Large intestine (tissue), 3 donors: ENCODE data around the gene ELP5. TPM values are rescaled to one million over a fixed set of nuclear protein-coding genes. Genes with fewer than 3 reads are reported as not detected.

ENCODE experiments used
- DNase-seq, 2 donors: peaks; one replicate each; pipeline versions ENCODE4 v3.0.0 to v3.0.0-alpha.2; 2013
- H3K27ac ChIP-seq: one replicate; pipeline ENCODE4 v1.5.1; 2013; ENCODE audit warnings: low read length
- H3K27me3 ChIP-seq: 2 replicates; pipeline ENCODE4 v1.6.1; 2013; ENCODE audit warnings: low read length; ENCODE audit not compliant: control insufficient read depth, insufficient read depth
- H3K36me3 ChIP-seq: 2 replicates; pipeline ENCODE4 v1.6.1; 2013; ENCODE audit warnings: low read length; ENCODE audit not compliant: control insufficient read depth, insufficient read depth
- H3K4me1 ChIP-seq: one replicate; pipeline ENCODE4 v1.6.1; 2013; ENCODE audit warnings: low read length; ENCODE audit not compliant: control insufficient read depth, insufficient read depth
- H3K4me3 ChIP-seq: one replicate; pipeline ENCODE4 v1.5.1; 2013; ENCODE audit warnings: low read length
- H3K9me3 ChIP-seq: one replicate; pipeline ENCODE4 v1.6.1; 2013; ENCODE audit warnings: mild to moderate bottlenecking, low read depth, low read length, moderate library complexity; ENCODE audit not compliant: control insufficient read depth
- WGBS: methylation state at CpG from one replicate; pipeline ENCODE4 v1.1.5; 2013; ENCODE audit warnings: low lambda C conversion rate; ENCODE audit not compliant: insufficient coverage; 5-methylcytosine and 5-hydroxymethylcytosine counted together
- polyA plus RNA-seq: library from polyadenylated mRNA; unstranded; fragments of 120-200 nt; gene quantifications from one replicate; pipeline ENCODE4 v1.2.1, GENCODE V29; 2013

Gene ELP5
- polyA plus RNA-seq, 1 donor, result 45.8 TPM

- peaks cover 34% of the 10 kb centered on the region for H3K36me3 ChIP-seq
- no peaks in the 10 kb centered on the region for H3K9me3 ChIP-seq
- H3K4me1 ChIP-seq, result peaks cover 40% of the 10 kb centered on the region
- peak overlapping the region; percentile 98 for H3K4me3 ChIP-seq
- no peaks in the 10 kb centered on the region for H3K27me3 ChIP-seq
- 88% methylated on average over 5 of the region's 6 CpGs for WGBS
- DNase-seq, result no peak
- H3K27ac ChIP-seq, result peak overlapping the region; percentile 66
These were observed 15.2 kb upstream of the ELP5 start for GRCh38 chr17:7236808-7237207.

DNA sequence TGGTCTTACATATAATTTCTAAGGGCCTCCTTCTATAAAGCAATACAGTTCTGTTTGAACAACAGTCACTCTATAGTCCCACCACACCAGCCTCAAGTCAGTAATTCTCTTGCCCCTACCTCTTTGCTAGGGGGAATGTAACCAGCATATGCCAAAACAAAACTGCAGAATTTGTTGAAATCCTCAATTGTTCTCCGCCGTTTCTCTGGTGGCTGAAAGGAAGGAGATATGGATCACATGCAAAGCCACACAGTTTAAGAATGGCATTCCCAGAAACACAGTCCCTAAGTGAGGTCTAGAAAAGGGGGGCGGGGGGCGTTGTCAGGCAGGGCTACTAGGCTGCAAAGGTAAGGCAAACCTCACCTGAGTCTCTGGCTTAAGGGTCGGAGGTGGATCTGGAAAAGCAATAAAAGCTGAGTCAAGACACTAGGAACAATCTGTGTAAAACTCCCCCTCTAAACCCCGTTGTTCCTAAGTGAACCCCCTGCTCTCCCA lies 14.7 kb upstream of the ELP5 start:
- no peaks in the 10 kb centered on the region for H3K9me3 ChIP-seq
- no peaks in the 10 kb centered on the region for H3K27me3 ChIP-seq
- no CpG with 5 or more reads among the region's 6 CpGs for WGBS
- peaks cover 34% of the 10 kb centered on the region for H3K36me3 ChIP-seq
- H3K4me3 ChIP-seq, result peak overlapping the region; percentile 98
- peaks cover 36% of the 10 kb centered on the region for H3K4me1 ChIP-seq
- no peak for DNase-seq
- H3K27ac ChIP-seq, result peak overlapping the region; percentile 66

DNA sequence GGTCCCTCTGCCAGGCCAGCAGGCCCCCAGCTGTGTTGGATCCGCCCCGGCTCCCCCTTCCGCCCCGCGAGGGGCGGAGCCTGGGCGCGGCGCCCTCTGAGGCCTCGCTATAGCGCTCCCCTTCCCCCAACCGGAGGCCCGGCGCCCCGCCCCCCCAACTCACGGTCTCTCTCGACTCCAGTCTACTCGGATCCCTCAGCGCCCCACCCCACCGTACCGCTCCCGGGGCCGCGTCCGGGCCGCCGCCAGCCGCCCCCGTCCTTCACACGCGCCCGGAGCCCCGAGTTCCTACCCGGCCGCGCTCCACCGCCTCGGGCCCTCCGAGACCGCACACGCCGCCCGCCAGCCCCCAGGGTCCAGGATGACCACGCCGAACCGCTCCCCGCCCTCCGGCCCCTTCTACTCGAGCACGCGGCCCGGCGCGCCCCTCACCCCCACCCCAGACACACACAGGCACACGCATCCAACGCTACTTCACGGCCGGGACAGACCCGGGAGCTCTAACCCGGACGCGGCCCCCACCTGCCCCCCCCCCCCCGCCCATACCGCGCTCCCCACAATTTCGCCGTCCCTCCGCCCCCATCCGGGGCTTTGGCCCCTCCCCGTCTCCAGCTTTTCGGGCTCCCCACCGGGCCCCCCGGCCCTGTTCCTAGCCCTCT lies 14.1 kb upstream of the ELP5 start:
- peaks cover 34% of the 10 kb centered on the region for H3K36me3 ChIP-seq
- H3K4me3 ChIP-seq, result peak overlapping the region; percentile 98
- no CpG with 5 or more reads among the region's 73 CpGs for WGBS
- peak overlapping the region; percentile 66 for H3K27ac ChIP-seq
- no peaks in the 10 kb centered on the region for H3K9me3 ChIP-seq
- DNase-seq, result peak; percentile 75 to 88
- peaks cover 32% of the 10 kb centered on the region for H3K4me1 ChIP-seq
- no peaks in the 10 kb centered on the region for H3K27me3 ChIP-seq

DNA sequence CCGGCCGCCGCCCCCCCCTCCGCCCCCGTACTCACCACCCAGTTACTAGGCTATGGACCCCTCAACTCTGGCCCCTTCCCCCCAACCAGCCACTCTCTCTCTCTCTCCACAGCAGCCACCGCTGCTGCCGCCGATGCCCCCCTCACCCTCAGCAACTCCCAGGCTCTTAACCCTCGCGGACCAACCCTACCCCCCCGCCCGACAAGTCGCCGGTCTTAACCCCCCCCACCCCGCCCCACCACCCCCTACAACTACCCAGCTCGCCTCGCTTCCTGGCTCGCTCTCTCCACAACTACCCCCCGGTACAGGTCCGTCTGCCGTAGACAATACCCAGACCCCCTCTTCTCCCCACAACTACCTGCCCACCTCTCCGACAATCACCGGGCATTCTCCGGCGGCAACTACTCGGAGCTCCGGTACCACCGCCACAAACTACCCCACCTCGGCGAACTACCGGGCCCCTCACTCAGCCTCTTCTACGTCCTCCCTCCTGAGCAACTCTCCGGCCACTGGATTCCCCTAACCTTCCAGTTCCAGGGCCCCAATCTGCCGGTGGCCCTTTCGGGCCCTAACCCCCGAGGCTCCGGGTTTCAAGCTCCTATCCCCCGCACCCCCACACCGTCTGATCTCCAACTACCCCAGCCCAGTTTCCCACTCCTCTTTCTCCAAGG lies 13.5 kb upstream of the ELP5 start:
- Histone ChIP-seq H3K4me3 (peak overlapping the region; percentile 98), H3K27ac (peak overlapping the region; percentile 66), H3K27me3 (no peaks in the 10 kb centered on the region), H3K9me3 (no peaks in the 10 kb centered on the region), H3K36me3 (peaks cover 34% of the 10 kb centered on the region), H3K4me1 (peaks cover 32% of the 10 kb centered on the region)
- DNase-seq, result peak in 1 of 2 donors; percentile 53
- WGBS, result no CpG with 5 or more reads among the region's 39 CpGs

GRCh38 chr17:7239091-7240027 lies 12.7 kb upstream of the ELP5 start, which contains the start of gene PHF23:
Gene PHF23, minus strand, starts transcription at chr17:7239457. Its CDS starts 178 bp downstream, at chr17:7239279.
- peak; percentile 100 for DNase-seq
- no CpG with 5 or more reads among the region's 72 CpGs for WGBS
- Histone ChIP-seq H3K4me3 (peak within 1 kb of the TSS; percentile 98), H3K36me3 (peaks cover 42% of the 10 kb centered on the region), H3K27me3 (no peaks in the 10 kb centered on the region), H3K9me3 (no peaks in the 10 kb centered on the region), H3K4me1 (peaks cover 32% of the 10 kb centered on the region), H3K27ac (peak within 1 kb of the TSS; percentile 66)

- H3K4me3 ChIP-seq, result peak overlapping the region; percentile 95
- H3K4me1 ChIP-seq, result peaks cover 29% of the 10 kb centered on the region
- H3K9me3 ChIP-seq, result no peaks in the 10 kb centered on the region
- H3K27ac ChIP-seq, result peak overlapping the region; percentile 99
- H3K36me3 ChIP-seq, result peaks cover 42% of the 10 kb centered on the region
- no peak for DNase-seq
- H3K27me3 ChIP-seq, result no peaks in the 10 kb centered on the region
- no CpG with 5 or more reads among the region's 4 CpGs for WGBS
These were observed 11.6 kb upstream of the ELP5 start for GRCh38 chr17:7240375-7240774.

GRCh38 chr17:7241090-7241733 lies 10.8 kb upstream of the ELP5 start:
- Histone ChIP-seq H3K4me3 (peak overlapping the region; percentile 95), H3K9me3 (no peaks in the 10 kb centered on the region), H3K4me1 (peaks cover 22% of the 10 kb centered on the region), H3K36me3 (peaks cover 42% of the 10 kb centered on the region), H3K27ac (peak overlapping the region; percentile 99), H3K27me3 (no peaks in the 10 kb centered on the region)
- no peak for DNase-seq
- no CpG with 5 or more reads among the region's 9 CpGs for WGBS

DNA sequence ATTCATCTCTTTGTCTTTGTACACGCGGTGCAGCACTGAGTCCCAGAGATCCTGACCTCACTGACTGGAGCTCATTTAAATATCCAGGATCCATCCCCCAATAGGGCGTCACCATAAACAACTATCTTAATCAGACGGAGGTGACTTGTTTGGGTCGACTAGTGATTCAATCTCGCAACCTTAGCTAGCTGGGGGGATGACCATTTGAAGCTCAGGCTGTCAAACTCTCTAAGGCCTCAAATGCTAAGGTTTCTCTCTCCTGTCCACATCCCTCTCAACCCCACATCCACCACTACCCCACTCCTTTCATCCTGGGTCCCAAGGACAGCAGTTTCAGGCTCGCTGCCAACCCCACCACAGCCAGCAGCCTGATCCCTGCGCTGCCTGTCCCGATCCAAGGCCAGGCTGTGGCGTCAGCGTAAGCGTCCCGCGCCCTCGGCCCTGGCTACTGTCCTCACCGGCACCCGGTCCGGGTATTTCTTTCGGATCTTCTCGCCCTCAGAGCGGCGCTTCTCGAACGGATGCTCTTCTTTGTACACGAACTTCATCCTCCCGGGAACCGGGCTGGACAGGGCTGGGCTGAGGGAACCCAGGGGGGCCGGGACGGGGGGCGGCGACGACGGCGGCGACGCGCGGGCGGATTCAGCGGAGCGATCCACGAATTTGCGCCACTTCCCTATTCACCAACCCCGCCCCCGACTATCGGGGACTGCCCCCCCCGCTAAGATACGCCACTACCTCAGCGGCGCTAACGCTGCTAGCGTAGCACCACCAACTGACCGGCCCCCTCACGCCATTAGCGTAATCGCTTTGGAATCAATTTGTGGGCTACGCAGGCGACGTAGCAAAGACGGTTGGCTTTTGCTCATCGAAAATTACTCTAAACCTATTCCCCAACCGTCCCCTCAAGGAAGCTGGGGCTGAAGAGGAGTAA lies 10.0 kb upstream of the ELP5 start, which contains the start of gene GABARAP:
Gene GABARAP (minus strand): TSS at position 667 of the 934 bp plus-strand sequence. CDS start 119 bp downstream, at position 548.
- Histone ChIP-seq H3K36me3 (peaks cover 42% of the 10 kb centered on the region), H3K4me1 (peaks cover 19% of the 10 kb centered on the region), H3K9me3 (no peaks in the 10 kb centered on the region), H3K27ac (peak within 1 kb of the TSS; percentile 99), H3K4me3 (peak within 1 kb of the TSS; percentile 95), H3K27me3 (no peaks in the 10 kb centered on the region)
- WGBS, result no CpG with 5 or more reads among the region's 62 CpGs
- peak; percentile 92 to 96 for DNase-seq
